H9 (cell line): ENCODE data around the gene GPR137B. TPM values are rescaled to one million over a fixed set of nuclear protein-coding genes. Genes with fewer than 3 reads are reported as not detected.
A peak's percentile ranks its signal among the peaks of the same experiment; 100 is the strongest.

Source experiments
- DNase-seq: peaks from one replicate; pipeline ENCODE4 v3.0.0-alpha.2; 2017
- H2AFZ ChIP-seq: one replicate; pipeline ENCODE4 v1.6.1; 2013; ENCODE audit warnings: mild to moderate bottlenecking, low read length, control low read depth, moderate library complexity
- H2AK5ac ChIP-seq: 2 replicates; pipeline ENCODE4 v1.6.1; 2013; ENCODE audit warnings: low read length, control low read depth, mixed read lengths; ENCODE audit not compliant: insufficient read length
- H2BK120ac ChIP-seq: one replicate; pipeline ENCODE4 v1.6.1; 2013; ENCODE audit warnings: low read depth, mild to moderate bottlenecking, low read length, control low read depth, inconsistent platforms; ENCODE audit not compliant: poor library complexity, severe bottlenecking
- H2BK12ac ChIP-seq: 2 replicates; pipeline ENCODE4 v1.6.1; 2013; ENCODE audit warnings: low read length, control low read depth, mixed read lengths, low read depth; ENCODE audit not compliant: insufficient read length
- H2BK15ac ChIP-seq: 2 replicates; pipeline ENCODE4 v1.6.1; 2013; ENCODE audit warnings: low read depth, low read length, control low read depth
- H2BK20ac ChIP-seq: one replicate; pipeline ENCODE4 v1.6.1; 2013; ENCODE audit warnings: low read depth, mild to moderate bottlenecking, low read length, control low read depth, inconsistent platforms; ENCODE audit not compliant: poor library complexity, severe bottlenecking
- H2BK5ac ChIP-seq: 2 replicates; pipeline ENCODE4 v1.6.1; 2013; ENCODE audit warnings: low read length, control low read depth, mixed read lengths; ENCODE audit not compliant: insufficient read length
- H3K14ac ChIP-seq: 2 replicates; pipeline ENCODE4 v1.6.1; 2013; ENCODE audit warnings: low read length, control low read depth; ENCODE audit not compliant: insufficient read depth
- H3K18ac ChIP-seq: 2 replicates; pipeline ENCODE4 v1.6.1; 2013; ENCODE audit warnings: low read depth, mild to moderate bottlenecking, mixed read lengths, low read length, control low read depth; ENCODE audit not compliant: insufficient read length
- H3K23ac ChIP-seq: 2 replicates; pipeline ENCODE4 v1.6.1; 2013; ENCODE audit warnings: low read length, control low read depth, mixed read lengths, low read depth; ENCODE audit not compliant: insufficient read length
- H3K23me2 ChIP-seq: 2 replicates; pipeline ENCODE4 v1.6.1; 2013; ENCODE audit warnings: low read depth, mild to moderate bottlenecking, mixed read lengths, low read length, control low read depth; ENCODE audit not compliant: insufficient read length, poor library complexity, severe bottlenecking
- H3K27ac ChIP-seq: 2 replicates; pipeline ENCODE4 v1.5.1; 2013; ENCODE audit warnings: low read length, control low read depth, mixed read lengths, low read depth; ENCODE audit not compliant: insufficient read length
- H3K27me3 ChIP-seq: 2 replicates; pipeline ENCODE4 v1.6.1; 2013; ENCODE audit warnings: low read length, control low read depth, inconsistent platforms; ENCODE audit not compliant: insufficient read depth
- H3K4ac ChIP-seq: 2 replicates; pipeline ENCODE4 v1.6.1; 2013; ENCODE audit warnings: low read depth, mild to moderate bottlenecking, control low read depth, inconsistent platforms, low read length, moderate library complexity
- H3K4me1 ChIP-seq: 2 replicates; pipeline ENCODE4 v1.6.1; 2013; ENCODE audit warnings: low read length, control low read depth, inconsistent platforms; ENCODE audit not compliant: insufficient read depth
- H3K4me2 ChIP-seq: 2 replicates; pipeline ENCODE4 v1.6.1; 2013; ENCODE audit warnings: low read length, control low read depth, mixed read lengths; ENCODE audit not compliant: insufficient read length, insufficient read depth
- H3K56ac ChIP-seq: 2 replicates; pipeline ENCODE4 v1.6.1; 2013; ENCODE audit warnings: low read depth, mild to moderate bottlenecking, mixed read lengths, low read length, control low read depth; ENCODE audit not compliant: insufficient read length
- H3K79me1 ChIP-seq: 2 replicates; pipeline ENCODE4 v1.6.1; 2013; ENCODE audit warnings: low read depth, mild to moderate bottlenecking, moderate library complexity, low read length, control low read depth, inconsistent platforms; ENCODE audit not compliant: insufficient read depth, poor library complexity, severe bottlenecking
- H3K79me2 ChIP-seq: 2 replicates; pipeline ENCODE4 v1.6.1; 2013; ENCODE audit warnings: low read length, control low read depth, inconsistent platforms; ENCODE audit not compliant: insufficient read depth
- H3K9ac ChIP-seq: 2 replicates; pipeline ENCODE4 v1.6.1; 2013; ENCODE audit warnings: low read length, control low read depth, mixed read lengths; ENCODE audit not compliant: insufficient read length; ENCODE audit errors: extremely low read depth
- H3K9me3 ChIP-seq: one replicate; pipeline ENCODE4 v1.6.1; 2013; ENCODE audit warnings: low read depth, low read length, inconsistent platforms; ENCODE audit not compliant: control insufficient read depth
- H3T11ph ChIP-seq: one replicate; pipeline ENCODE4 v1.6.1; 2013; ENCODE audit warnings: mild to moderate bottlenecking, low read length, control low read depth, inconsistent platforms
- H4K20me1 ChIP-seq: one replicate; pipeline ENCODE4 v1.6.1; 2013; ENCODE audit not compliant: control insufficient read depth, insufficient read length, insufficient read depth
- H4K5ac ChIP-seq: 2 replicates; pipeline ENCODE4 v1.6.1; 2013; ENCODE audit warnings: low read depth, mild to moderate bottlenecking, mixed read lengths, low read length, control low read depth; ENCODE audit not compliant: insufficient read length
- H4K8ac ChIP-seq: replicated peaks from 2 replicates; pipeline ENCODE4 v1.6.1; 2013; ENCODE audit warnings: low read length, control low read depth, mixed read lengths, low read depth; ENCODE audit not compliant: insufficient read length
- H4K91ac ChIP-seq: 2 replicates; pipeline ENCODE4 v1.6.1; 2013; ENCODE audit warnings: low read depth, mild to moderate bottlenecking, moderate library complexity, mixed read lengths, low read length, control low read depth; ENCODE audit not compliant: insufficient read length
- H3K27ac Mint-ChIP-seq, 3 experiments: 2 replicates in 2 of 3; 3 replicates in 1 of 3; pipeline ENCODE4 v1.8.0; 2020 to 2021; ENCODE audit warnings: mixed read lengths in 3 of 3, mild to moderate bottlenecking in 1 of 3, moderate library complexity in 1 of 3
- H3K27me3 Mint-ChIP-seq: 2 replicates; pipeline ENCODE4 v1.8.0; 2021; ENCODE audit warnings: low read depth, mild to moderate bottlenecking, moderate library complexity, mixed read lengths
- H3K36me3 Mint-ChIP-seq, 3 experiments: 2 replicates in 2 of 3; 3 replicates in 1 of 3; pipeline ENCODE4 v1.8.0; 2020 to 2021; ENCODE audit warnings: low read depth in 3 of 3, mixed read lengths in 3 of 3; ENCODE audit not compliant: insufficient read depth in 1 of 3
- H3K4me1 Mint-ChIP-seq, 2 experiments: 2 replicates each; pipeline ENCODE4 v1.8.0; 2020; ENCODE audit warnings: mixed read lengths in 2 of 2
- H3K4me3 Mint-ChIP-seq, 2 experiments: 2 replicates in 1 of 2; 3 replicates in 1 of 2; pipeline ENCODE4 v1.8.0; 2020 to 2021; ENCODE audit warnings: mild to moderate bottlenecking in 2 of 2, mixed read lengths in 2 of 2, moderate library complexity in 1 of 2
- H3K9me3 Mint-ChIP-seq, 2 experiments: 2 replicates in 1 of 2; 3 replicates in 1 of 2; pipeline ENCODE4 v1.8.0; 2020; ENCODE audit warnings: mild to moderate bottlenecking in 2 of 2, mixed read lengths in 2 of 2, moderate library complexity in 1 of 2
- WGBS: extraction: QIAGEN DNeasy Blood & Tissue Kit; methylation state at CpG from one replicate; pipeline ENCODE4 v1.1.7; 2013; ENCODE audit warnings: missing lambda C conversion rate, low lambda C conversion rate, mixed read lengths; ENCODE audit not compliant: insufficient read length; ENCODE audit errors: extremely low coverage; 5-methylcytosine and 5-hydroxymethylcytosine counted together
- total RNA-seq: library from RNA; stranded (reverse); gene quantifications from 2 replicates; pipeline ENCODE4 v1.2.1, GENCODE V29; 2021
- TF ChIP-seq, protein P1 (sequence below): fragments of 200-600 bp; sonication (generic); conservative IDR thresholded peaks from 3 replicates; pipeline ENCODE4 v1.8.0; 2021; ENCODE audit warnings: antibody characterized with exemption, mild to moderate bottlenecking

Gene GPR137B
- total RNA-seq, 1 experiment from 2014 or later = 5.9 TPM

DNA sequence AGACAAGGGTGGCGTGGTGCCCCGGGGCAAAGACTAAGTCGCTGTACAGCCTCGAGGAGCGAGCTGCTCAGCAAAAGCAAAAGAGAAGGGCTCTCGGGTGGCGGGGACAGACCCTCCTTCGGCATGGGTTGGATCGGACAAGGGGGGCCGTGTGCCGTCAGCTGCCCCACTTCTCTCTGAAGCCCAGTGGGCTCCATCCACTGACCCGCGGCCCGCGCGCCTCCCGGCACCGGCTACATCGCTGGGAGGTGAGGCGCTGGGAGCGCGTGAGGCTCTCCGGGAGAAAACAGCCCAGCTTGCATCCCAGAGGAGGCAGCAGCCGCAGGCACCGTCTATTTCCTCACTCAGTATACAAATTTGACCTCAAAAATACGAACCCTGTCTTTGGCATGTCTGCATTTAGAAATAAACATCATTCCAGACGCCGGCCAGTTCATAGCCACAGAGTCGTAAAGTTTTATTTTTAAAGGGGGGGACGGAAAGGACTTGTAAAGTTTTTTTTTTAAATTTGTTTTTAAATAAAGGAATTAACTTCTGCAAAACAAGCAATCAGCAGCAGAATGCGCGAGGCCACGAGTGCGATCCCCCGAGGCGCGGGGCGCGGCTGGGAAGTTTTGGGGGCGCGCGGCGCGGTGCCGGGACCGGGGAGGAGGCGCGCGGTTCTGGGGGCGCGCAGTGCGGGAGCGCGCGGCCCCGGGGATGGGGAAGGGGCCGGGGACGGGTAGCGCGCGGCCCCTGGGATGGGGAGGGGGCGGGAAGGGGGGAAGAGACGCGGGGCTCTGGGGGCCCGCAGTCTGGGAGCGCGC is 689 bp upstream of the GPR137B start:
- no peak overlapping the region for H2AK5ac ChIP-seq
- no CpG with 5 or more reads among the region's 67 CpGs for WGBS
- H3K27me3 ChIP-seq = peaks cover 20% of the 10 kb centered on the region; the same call in 1 of the 2 replicates
- Mint-ChIP-seq H3K9me3 (no peaks in the 10 kb centered on the region; a peak in 1 of 5 replicates), H3K36me3 (peaks cover 0 to 6% (median 0%) of the 10 kb centered on the region in 3 experiments; a peak in 2 of 7 replicates), H3K4me3 (peak overlapping the region; percentile 72 to 88), H3K4me1 (peaks cover 26 to 29% of the 10 kb centered on the region in 2 experiments), H3K27me3 (peaks cover 69% of the 10 kb centered on the region), H3K27ac (no peak overlapping the region)
- no peak overlapping the region for H2BK15ac ChIP-seq
- DNase-seq = peak; percentile 64
- no peak overlapping the region for H4K5ac ChIP-seq
- no peak overlapping the region for H4K91ac ChIP-seq
- no peaks in the 10 kb centered on the region for H3K79me1 ChIP-seq
- no peak overlapping the region for H3K4ac ChIP-seq
- no peak overlapping the region for H2BK12ac ChIP-seq
- H3K23ac ChIP-seq = no peak overlapping the region
- H3K18ac ChIP-seq = no peak overlapping the region
- no peak overlapping the region for H2AFZ ChIP-seq
- H2BK20ac ChIP-seq = no peak overlapping the region
- TF ChIP-seq, protein P1, sequence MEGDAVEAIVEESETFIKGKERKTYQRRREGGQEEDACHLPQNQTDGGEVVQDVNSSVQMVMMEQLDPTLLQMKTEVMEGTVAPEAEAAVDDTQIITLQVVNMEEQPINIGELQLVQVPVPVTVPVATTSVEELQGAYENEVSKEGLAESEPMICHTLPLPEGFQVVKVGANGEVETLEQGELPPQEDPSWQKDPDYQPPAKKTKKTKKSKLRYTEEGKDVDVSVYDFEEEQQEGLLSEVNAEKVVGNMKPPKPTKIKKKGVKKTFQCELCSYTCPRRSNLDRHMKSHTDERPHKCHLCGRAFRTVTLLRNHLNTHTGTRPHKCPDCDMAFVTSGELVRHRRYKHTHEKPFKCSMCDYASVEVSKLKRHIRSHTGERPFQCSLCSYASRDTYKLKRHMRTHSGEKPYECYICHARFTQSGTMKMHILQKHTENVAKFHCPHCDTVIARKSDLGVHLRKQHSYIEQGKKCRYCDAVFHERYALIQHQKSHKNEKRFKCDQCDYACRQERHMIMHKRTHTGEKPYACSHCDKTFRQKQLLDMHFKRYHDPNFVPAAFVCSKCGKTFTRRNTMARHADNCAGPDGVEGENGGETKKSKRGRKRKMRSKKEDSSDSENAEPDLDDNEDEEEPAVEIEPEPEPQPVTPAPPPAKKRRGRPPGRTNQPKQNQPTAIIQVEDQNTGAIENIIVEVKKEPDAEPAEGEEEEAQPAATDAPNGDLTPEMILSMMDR = no peak
- H3K56ac ChIP-seq = no peak overlapping the region
- H3T11ph ChIP-seq = no peak overlapping the region
- H4K20me1 ChIP-seq = no peaks in the 10 kb centered on the region
- H3K9me3 ChIP-seq = no peaks in the 10 kb centered on the region
- H2BK5ac ChIP-seq = no peak overlapping the region
- H2BK120ac ChIP-seq = no peak overlapping the region
- no peak overlapping the region for H3K14ac ChIP-seq
- no peak overlapping the region for H3K9ac ChIP-seq
- no peak overlapping the region for H3K27ac ChIP-seq
- H4K8ac ChIP-seq = no peak overlapping the region
- H3K4me2 ChIP-seq = peak overlapping the region; percentile 85
- H3K23me2 ChIP-seq = peaks cover 18% of the 10 kb centered on the region
- H3K4me1 ChIP-seq = peaks cover 4% of the 10 kb centered on the region; the same call in 1 of the 2 replicates
- H3K79me2 ChIP-seq = no peaks in the 10 kb centered on the region
